GM23338 (cell line): ENCODE results near the gene CDKN3. TPM values are rescaled to one million over a fixed set of nuclear protein-coding genes. Genes with fewer than 3 reads are reported as not detected.

Source experiments
- ATAC-seq: fragments of 200-7000 bp; cut with Tn5 transposase; 3 replicates; pipeline ENCODE4 v1.9.1; 2020
- DNase-seq: peaks from one replicate; pipeline ENCODE4 v3.0.0-alpha.2; 2015; ENCODE audit warnings: low spot score
- H2AFZ ChIP-seq: fragments of 200-600 bp; sonication (generic); 2 replicates; pipeline ENCODE4 v1.8.0; 2016; ENCODE audit warnings: antibody characterized with exemption, mild to moderate bottlenecking, moderate library complexity
- H3F3A ChIP-seq: fragments of 200-600 bp; sonication (generic); replicated peaks from 2 replicates; pipeline ENCODE4 v1.8.0; 2017; ENCODE audit warnings: antibody characterized with exemption, mixed run types, low read depth
- H3K27ac ChIP-seq: fragments of 200-600 bp; sonication (generic); 2 replicates; pipeline ENCODE4 v1.6.1; 2016; ENCODE audit warnings: low read depth
- H3K27me3 ChIP-seq: fragments of 200-600 bp; sonication (generic); 2 replicates; pipeline ENCODE4 v1.8.0; 2016; ENCODE audit warnings: mild to moderate bottlenecking, mixed run types, moderate library complexity; ENCODE audit not compliant: insufficient read depth
- H3K36me3 ChIP-seq: fragments of 200-600 bp; sonication (generic); 2 replicates; pipeline ENCODE4 v1.8.0; 2016; ENCODE audit warnings: mild to moderate bottlenecking; ENCODE audit not compliant: insufficient read depth
- H3K4me1 ChIP-seq: fragments of 200-600 bp; sonication (generic); 2 replicates; pipeline ENCODE4 v1.8.0; 2016; ENCODE audit warnings: mild to moderate bottlenecking, moderate library complexity; ENCODE audit not compliant: insufficient read depth
- H3K4me2 ChIP-seq: fragments of 200-600 bp; sonication (generic); 2 replicates; pipeline ENCODE4 v1.7.1; 2017; ENCODE audit warnings: mixed run types
- H3K4me3 ChIP-seq: fragments of 200-600 bp; sonication (generic); 2 replicates; pipeline ENCODE4 v1.6.1; 2016; ENCODE audit warnings: mixed run types
- H3K79me2 ChIP-seq: fragments of 200-600 bp; sonication (generic); replicated peaks from 2 replicates; pipeline ENCODE4 v1.8.0; 2017; ENCODE audit warnings: mild to moderate bottlenecking; ENCODE audit not compliant: insufficient read depth
- H3K9me2 ChIP-seq: fragments of 200-600 bp; sonication (generic); 2 replicates; pipeline ENCODE4 v1.8.0; 2017; ENCODE audit not compliant: insufficient read depth
- H4K20me1 ChIP-seq: fragments of 200-600 bp; sonication (generic); replicated peaks from 2 replicates; pipeline ENCODE4 v1.8.0; 2017; ENCODE audit warnings: mild to moderate bottlenecking; ENCODE audit not compliant: insufficient read depth
- H3K27ac Mint-ChIP-seq: 2 replicates; pipeline ENCODE4 v1.8.0; 2020; ENCODE audit warnings: inconsistent platforms, mild to moderate bottlenecking, moderate library complexity, mixed read lengths
- H3K27me3 Mint-ChIP-seq: 3 replicates; pipeline ENCODE4 v1.8.0; 2022; ENCODE audit warnings: low read depth, mild to moderate bottlenecking, moderate library complexity, mixed read lengths, inconsistent platforms; ENCODE audit not compliant: insufficient read depth, poor library complexity
- H3K36me3 Mint-ChIP-seq: 3 replicates; pipeline ENCODE4 v1.8.0; 2021; ENCODE audit warnings: low read depth, mild to moderate bottlenecking, inconsistent platforms, moderate library complexity, mixed read lengths
- H3K4me1 Mint-ChIP-seq: 3 replicates; pipeline ENCODE4 v1.8.0; 2020; ENCODE audit warnings: mild to moderate bottlenecking, inconsistent platforms, mixed read lengths
- H3K4me3 Mint-ChIP-seq: 3 replicates; pipeline ENCODE4 v1.8.0; 2021; ENCODE audit warnings: moderate library complexity, mild to moderate bottlenecking, inconsistent platforms, mixed read lengths
- H3K9me3 Mint-ChIP-seq: 3 replicates; pipeline ENCODE4 v1.8.0; 2020; ENCODE audit warnings: moderate library complexity, mild to moderate bottlenecking, inconsistent platforms, mixed read lengths
- CREB1 ChIP-seq: fragments of 250-450 bp; sonication (Bioruptor Pico); IDR thresholded peaks from 2 replicates; pipeline ENCODE4 v1.5.0; 2020; ENCODE audit warnings: low read depth, mild to moderate bottlenecking, moderate library complexity
- EZH2phosphoT487 ChIP-seq: fragments of 200-600 bp; sonication (generic); IDR thresholded peaks from one replicate; pipeline ENCODE4 v1.8.1; 2018; ENCODE audit warnings: antibody characterized with exemption; ENCODE audit not compliant: unreplicated experiment
- NANOG ChIP-seq: IDR thresholded peaks from 2 replicates; pipeline ENCODE4 v1.6.1; 2016; ENCODE audit warnings: antibody characterized with exemption, borderline replicate concordance
- STAT1 ChIP-seq: IDR thresholded peaks from one replicate; pipeline ENCODE4 v1.6.1; 2016; ENCODE audit warnings: antibody characterized with exemption; ENCODE audit not compliant: unreplicated experiment
- ZNF114 ChIP-seq: fragments of 250-450 bp; sonication (Bioruptor Pico); IDR thresholded peaks from 2 replicates; pipeline ENCODE4 v1.5.0; 2020; ENCODE audit warnings: mild to moderate bottlenecking, moderate library complexity
- ZNF331 ChIP-seq: fragments of 250-450 bp; sonication (Bioruptor Pico); IDR thresholded peaks from 2 replicates; pipeline ENCODE4 v1.5.0; 2020; ENCODE audit warnings: low read depth, mild to moderate bottlenecking, moderate library complexity
- ZNF462 ChIP-seq: fragments of 250-450 bp; sonication (Bioruptor Pico); IDR thresholded peaks from 2 replicates; pipeline ENCODE4 v1.5.0; 2020; ENCODE audit warnings: mild to moderate bottlenecking, moderate library complexity
- polyA plus RNA-seq: library from polyadenylated mRNA; unstranded; fragments of >200 nt; fragmentation: Nextera tagmentation; extraction: Ambion mirVana; gene quantifications from 2 replicates; pipeline ENCODE4 v1.2.1, GENCODE V29; 2016
- total RNA-seq: library from RNA; depleted of rRNA; stranded (reverse); fragments of >200 nt; shearing (Covaris generic); gene quantifications from 2 replicates; pipeline ENCODE4 v1.2.3, GENCODE V29; 2014
- TF ChIP-seq, protein P1 (sequence below): IDR thresholded peaks from one replicate; pipeline ENCODE4 v1.6.1; 2018; ENCODE audit warnings: antibody characterized with exemption; ENCODE audit not compliant: unreplicated experiment
- TF ChIP-seq, protein P2 (sequence below), 2 experiments: fragments of 200-600 bp in 1 of 2; sonication (generic) in 1 of 2; conservative IDR thresholded peaks; 2 replicates each; pipeline versions ENCODE4 v1.5.1 to v1.6.1; 2016 to 2017; ENCODE audit warnings: antibody characterized with exemption in 2 of 2, low read depth in 2 of 2, mild to moderate bottlenecking in 2 of 2, moderate library complexity in 1 of 2

CDKN3 gene
- total and polyA plus RNA-seq, 2 experiments from 2014 or later = 36.3 to 97.4 TPM

DNA sequence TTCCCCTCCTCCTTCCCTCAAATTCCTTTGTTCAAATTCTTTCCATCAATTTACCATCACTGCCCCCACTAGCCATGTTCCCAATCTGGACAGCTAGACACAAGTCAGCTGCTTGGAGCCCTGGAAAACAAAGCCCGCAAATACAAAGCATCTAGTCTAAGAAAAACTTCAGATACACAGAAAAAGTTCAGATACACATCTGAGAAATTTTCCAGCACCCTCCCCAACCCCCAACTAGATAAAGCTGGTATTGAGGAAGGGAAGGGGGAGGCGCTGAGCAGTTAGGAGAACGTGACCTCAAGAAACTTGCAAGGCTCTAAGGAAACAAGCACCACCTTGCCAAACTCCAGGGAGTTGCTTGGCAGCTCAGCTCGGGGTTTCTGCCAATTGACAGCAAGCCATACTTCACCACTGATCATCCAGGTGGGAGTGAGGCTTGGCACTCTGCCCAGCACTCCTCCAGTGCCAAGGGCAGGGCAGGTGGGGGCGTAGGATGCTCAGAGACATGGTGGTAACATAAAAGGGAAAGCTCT is 49.4 kb downstream of the CDKN3 start (continued):
- TF ChIP-seq, protein P1, sequence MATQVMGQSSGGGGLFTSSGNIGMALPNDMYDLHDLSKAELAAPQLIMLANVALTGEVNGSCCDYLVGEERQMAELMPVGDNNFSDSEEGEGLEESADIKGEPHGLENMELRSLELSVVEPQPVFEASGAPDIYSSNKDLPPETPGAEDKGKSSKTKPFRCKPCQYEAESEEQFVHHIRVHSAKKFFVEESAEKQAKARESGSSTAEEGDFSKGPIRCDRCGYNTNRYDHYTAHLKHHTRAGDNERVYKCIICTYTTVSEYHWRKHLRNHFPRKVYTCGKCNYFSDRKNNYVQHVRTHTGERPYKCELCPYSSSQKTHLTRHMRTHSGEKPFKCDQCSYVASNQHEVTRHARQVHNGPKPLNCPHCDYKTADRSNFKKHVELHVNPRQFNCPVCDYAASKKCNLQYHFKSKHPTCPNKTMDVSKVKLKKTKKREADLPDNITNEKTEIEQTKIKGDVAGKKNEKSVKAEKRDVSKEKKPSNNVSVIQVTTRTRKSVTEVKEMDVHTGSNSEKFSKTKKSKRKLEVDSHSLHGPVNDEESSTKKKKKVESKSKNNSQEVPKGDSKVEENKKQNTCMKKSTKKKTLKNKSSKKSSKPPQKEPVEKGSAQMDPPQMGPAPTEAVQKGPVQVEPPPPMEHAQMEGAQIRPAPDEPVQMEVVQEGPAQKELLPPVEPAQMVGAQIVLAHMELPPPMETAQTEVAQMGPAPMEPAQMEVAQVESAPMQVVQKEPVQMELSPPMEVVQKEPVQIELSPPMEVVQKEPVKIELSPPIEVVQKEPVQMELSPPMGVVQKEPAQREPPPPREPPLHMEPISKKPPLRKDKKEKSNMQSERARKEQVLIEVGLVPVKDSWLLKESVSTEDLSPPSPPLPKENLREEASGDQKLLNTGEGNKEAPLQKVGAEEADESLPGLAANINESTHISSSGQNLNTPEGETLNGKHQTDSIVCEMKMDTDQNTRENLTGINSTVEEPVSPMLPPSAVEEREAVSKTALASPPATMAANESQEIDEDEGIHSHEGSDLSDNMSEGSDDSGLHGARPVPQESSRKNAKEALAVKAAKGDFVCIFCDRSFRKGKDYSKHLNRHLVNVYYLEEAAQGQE = no peak

- H3F3A ChIP-seq = no peaks in the 10 kb centered on the region
- H3K4me1 ChIP-seq = no peaks in the 10 kb centered on the region
- Mint-ChIP-seq H3K36me3 (no peaks in the 10 kb centered on the region), H3K4me3 (no peak overlapping the region), H3K27ac (no peak overlapping the region), H3K4me1 (peaks cover 2% of the 10 kb centered on the region; the same call in 2 of the 3 replicates), H3K9me3 (no peaks in the 10 kb centered on the region), H3K27me3 (no peaks in the 10 kb centered on the region)
- 0 out of 2 replicates have a peak, but pooled peaks cover 6% of the 10 kb centered on the region for H3K9me2 ChIP-seq
- no peaks in the 10 kb centered on the region for H3K36me3 ChIP-seq
- H3K27me3 ChIP-seq = no peaks in the 10 kb centered on the region
- DNase-seq (no peak), ATAC-seq (no peak)
- H4K20me1 ChIP-seq = no peaks in the 10 kb centered on the region
- no peak overlapping the region for H3K4me2 ChIP-seq
- no peaks in the 10 kb centered on the region for H3K79me2 ChIP-seq
- no peak overlapping the region for H2AFZ ChIP-seq
- H3K4me3 ChIP-seq = no peak overlapping the region
- H3K27ac ChIP-seq = no peak overlapping the region
- TF ChIP-seq ZNF114 = no peak
- TF ChIP-seq EZH2phosphoT487 = no peak
- TF ChIP-seq STAT1 = no peak
- no peak for TF ChIP-seq ZNF331 (CRISPR knock-in tag)
- TF ChIP-seq, protein P2, sequence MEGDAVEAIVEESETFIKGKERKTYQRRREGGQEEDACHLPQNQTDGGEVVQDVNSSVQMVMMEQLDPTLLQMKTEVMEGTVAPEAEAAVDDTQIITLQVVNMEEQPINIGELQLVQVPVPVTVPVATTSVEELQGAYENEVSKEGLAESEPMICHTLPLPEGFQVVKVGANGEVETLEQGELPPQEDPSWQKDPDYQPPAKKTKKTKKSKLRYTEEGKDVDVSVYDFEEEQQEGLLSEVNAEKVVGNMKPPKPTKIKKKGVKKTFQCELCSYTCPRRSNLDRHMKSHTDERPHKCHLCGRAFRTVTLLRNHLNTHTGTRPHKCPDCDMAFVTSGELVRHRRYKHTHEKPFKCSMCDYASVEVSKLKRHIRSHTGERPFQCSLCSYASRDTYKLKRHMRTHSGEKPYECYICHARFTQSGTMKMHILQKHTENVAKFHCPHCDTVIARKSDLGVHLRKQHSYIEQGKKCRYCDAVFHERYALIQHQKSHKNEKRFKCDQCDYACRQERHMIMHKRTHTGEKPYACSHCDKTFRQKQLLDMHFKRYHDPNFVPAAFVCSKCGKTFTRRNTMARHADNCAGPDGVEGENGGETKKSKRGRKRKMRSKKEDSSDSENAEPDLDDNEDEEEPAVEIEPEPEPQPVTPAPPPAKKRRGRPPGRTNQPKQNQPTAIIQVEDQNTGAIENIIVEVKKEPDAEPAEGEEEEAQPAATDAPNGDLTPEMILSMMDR (conservative IDR thresholded peaks at IDR 0.05; ENCODE audit: low read depth in 2 of 2) = no peak
- TF ChIP-seq NANOG = no peak
- TF ChIP-seq ZNF462 (CRISPR knock-in tag) = no peak
- no peak for TF ChIP-seq CREB1 (CRISPR knock-in tag)
- TF ChIP-seq, protein P1 = no peak
Measured at GRCh38 chr14:54447231-54447692, 50.5 kb downstream of the CDKN3 start.
